ENCODE measurements around the gene ACTL7B.
"Not testable (repeated sequence)": the region's sequence is repeated elsewhere in the genome, so short reads cannot be mapped to it uniquely, and the experiment has no call there.

The ACTL7B gene

DNA sequence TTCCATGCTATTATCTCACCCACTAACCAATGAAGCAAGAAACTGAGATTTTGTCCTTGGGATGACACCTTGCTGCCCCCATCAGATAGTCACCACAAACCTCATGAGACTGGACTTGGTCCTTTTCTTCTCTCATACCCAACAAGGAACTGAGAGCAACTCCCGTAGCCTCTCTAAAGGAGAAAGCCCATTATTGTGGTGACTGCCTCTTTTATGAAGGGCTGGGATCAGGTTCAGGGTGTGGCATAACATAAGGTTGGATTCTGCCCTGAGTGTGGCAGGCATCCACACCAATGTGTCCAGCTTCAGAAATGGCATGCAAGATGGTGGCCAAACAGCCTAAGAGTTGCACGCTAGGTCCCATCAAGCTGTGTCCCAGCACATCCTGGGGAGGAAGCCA, 5.0 kb upstream of the ACTL7B start:
- Mint-ChIP-seq H3K9me3 (no peaks in the 10 kb centered on the region), H3K4me1 (peaks cover 0 to 8% of the 10 kb centered on the region in 2 donors), H3K27ac (no peak overlapping the region), H3K4me3 (no peak overlapping the region), H3K36me3 (peaks cover 0 to 5% of the 10 kb centered on the region in 2 donors), H3K27me3 (no peaks in the 10 kb centered on the region)
- DNase-seq (no peak), ATAC-seq (replicated peaks) (no peak)

DNA sequence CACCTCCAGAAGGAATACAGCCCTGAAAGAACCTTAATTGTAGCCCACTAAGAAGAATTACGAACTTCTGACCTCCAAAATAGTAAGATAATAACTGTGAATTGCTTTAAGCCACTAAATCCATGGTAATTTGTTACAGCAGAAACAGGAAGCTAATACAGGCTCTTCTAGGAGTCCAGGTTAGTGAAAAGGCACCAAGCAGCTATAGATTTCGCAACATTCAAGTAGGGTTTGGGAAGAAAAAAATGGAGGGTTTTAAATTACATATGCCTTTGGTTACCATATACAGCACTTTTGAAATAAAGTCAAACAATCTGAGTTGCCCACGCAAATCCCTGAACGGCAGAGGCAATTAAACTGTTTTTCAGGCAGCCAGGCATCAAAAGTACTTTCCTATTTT, 4.6 kb upstream of the ACTL7B start:
- ATAC-seq (replicated peaks) (no peak), DNase-seq (no peak)
- Mint-ChIP-seq H3K36me3 (peaks cover 0 to 5% of the 10 kb centered on the region in 2 donors), H3K9me3 (no peaks in the 10 kb centered on the region), H3K27me3 (no peaks in the 10 kb centered on the region), H3K4me3 (no peak overlapping the region), H3K4me1 (peaks cover 0 to 8% of the 10 kb centered on the region in 2 donors), H3K27ac (no peak overlapping the region)

DNA sequence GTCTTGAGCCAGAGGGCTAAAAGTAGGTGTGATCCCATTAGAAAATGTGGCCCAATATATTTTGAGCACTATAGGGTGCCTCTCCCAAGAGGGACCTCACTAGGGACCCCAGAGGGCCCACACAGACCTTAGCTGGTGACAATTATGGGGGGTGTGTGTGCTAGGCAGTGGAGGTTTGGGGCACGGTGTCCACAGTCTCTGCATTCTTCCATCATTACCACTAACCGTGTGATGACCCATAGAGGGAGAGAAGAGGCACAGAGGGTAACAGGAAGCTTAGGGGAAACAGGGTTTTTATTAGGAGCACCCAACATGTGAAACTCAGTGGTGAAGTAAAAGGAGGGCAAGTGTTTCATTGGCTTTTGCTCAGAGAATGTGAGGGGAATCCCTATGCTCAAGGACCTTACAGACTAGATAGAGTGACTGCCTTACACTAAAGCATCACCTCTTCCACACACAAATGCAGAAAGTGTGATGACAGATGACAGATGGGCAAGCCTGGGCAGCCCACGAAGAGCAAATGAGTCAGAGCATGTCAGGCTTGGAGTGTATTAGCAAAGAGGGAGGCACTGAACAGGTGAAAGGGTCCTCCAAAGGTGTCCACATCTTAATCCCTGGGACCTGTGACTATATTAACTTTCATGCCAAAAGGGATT, 3.8 kb upstream of the ACTL7B start:
- ATAC-seq (replicated peaks) = peak; percentile 31 to 48
- Mint-ChIP-seq H3K4me1 (peaks cover 0 to 8% of the 10 kb centered on the region in 2 donors), H3K36me3 (peaks cover 0 to 5% of the 10 kb centered on the region in 2 donors), H3K27ac (no peak overlapping the region), H3K9me3 (no peaks in the 10 kb centered on the region), H3K4me3 (no peak overlapping the region), H3K27me3 (no peaks in the 10 kb centered on the region)
- DNase-seq = no peak

DNA sequence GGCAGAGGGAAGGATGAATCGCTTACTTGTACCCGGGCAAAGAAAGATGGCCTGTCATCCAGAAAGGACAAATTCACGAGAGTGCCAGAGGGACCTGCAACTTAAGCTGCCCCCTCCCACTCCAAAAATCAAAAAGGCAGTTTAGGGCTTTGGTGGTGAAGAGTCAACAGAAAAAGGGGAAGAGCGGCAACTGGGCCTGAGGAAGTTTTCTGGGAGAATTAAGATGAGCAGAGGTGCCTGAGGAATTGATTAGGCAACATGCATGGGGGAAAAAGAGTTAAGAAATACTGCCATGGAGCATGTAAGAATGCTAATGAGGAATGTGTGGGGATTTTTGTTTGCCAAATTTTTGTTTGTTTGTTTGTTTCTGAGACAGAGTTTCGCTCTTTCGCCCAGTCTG, 1.8 kb upstream of the ACTL7B start:
- Mint-ChIP-seq H3K27ac (no peak overlapping the region), H3K36me3 (peaks cover 0 to 4% of the 10 kb centered on the region in 2 donors), H3K4me1 (peaks cover 0 to 8% of the 10 kb centered on the region in 2 donors), H3K9me3 (no peaks in the 10 kb centered on the region), H3K4me3 (no peak overlapping the region), H3K27me3 (no peaks in the 10 kb centered on the region)
- ATAC-seq (replicated peaks) (no peak), DNase-seq (no peak)

DNA sequence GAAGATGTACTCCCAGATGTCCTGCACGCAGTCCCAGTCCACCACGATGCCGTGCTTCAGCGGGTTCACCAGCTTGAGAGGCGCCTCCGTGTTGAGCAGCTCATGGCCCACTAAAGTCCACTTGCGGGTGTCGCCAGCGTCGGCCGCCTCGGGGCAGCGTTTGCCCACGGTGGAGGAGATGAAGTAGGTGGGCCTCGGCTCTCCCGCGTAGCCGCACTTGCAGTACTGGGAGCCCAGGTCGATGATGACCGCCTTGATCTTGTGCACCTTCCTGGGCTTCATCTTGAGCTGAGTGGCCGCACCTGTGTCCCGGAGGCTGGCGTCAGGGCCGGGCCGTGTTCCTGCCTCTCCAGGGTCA, 278 bp downstream of the ACTL7B start:
- Mint-ChIP-seq H3K9me3 (no peaks in the 10 kb centered on the region), H3K4me1 (peaks cover 0 to 8% of the 10 kb centered on the region in 2 donors), H3K27me3 (no peaks in the 10 kb centered on the region), H3K4me3 (no peak overlapping the region), H3K36me3 (no peaks in the 10 kb centered on the region), H3K27ac (no peak overlapping the region)
- no peak for ATAC-seq (replicated peaks)
- no peak for DNase-seq

DNA sequence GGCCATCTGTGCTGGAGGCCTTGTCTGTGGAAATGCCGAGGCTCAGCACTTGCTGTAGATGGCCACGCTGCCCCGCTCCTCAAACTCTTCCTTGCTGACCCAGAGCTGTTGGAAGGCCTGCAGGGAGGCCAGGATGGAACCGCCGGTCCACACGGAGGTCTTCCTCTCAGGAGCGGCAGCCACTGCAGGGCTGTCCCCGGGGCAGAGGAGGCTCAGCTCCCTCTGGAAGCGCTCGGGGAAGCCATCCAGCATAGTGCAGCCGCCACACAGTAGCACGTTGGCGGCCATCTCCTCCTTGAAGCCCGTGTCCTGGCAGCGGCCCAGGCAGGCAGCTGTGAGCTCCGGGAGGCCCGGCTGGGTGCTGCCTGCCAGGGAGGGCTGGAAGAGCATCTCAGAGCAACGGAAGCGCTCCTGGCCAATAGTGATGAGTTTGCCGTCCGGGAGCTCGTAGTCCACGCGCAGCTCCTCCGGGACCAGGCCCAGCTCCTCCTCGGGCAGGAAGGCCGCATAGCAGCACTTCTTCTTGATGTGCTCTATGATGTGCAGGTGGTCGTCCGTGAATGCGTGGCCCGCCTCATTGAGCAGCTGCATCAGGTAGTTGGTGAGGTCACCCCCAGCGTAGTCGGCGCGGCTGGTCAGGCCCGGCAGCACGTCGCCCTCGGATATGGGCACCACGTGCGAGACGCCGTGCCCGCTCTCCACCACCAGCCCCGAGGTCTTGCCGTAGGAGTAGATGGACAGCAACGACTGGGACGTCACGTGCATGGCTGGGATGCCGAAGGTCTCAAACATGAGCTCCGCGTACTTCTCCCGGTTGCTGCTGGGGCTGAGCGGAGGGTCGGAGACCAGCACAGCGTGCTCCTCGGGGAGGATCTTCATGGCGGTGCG, 901 bp downstream of the ACTL7B start:
- H3K9me3 Mint-ChIP-seq = no peaks in the 10 kb centered on the region
- no peak overlapping the region for H3K27ac Mint-ChIP-seq
- ATAC-seq (replicated peaks) (no peak), DNase-seq (no peak)
- peaks cover 0 to 7% of the 10 kb centered on the region in 2 donors for H3K4me1 Mint-ChIP-seq
- no peaks in the 10 kb centered on the region for H3K27me3 Mint-ChIP-seq
- H3K36me3 Mint-ChIP-seq = no peaks in the 10 kb centered on the region
- no peak overlapping the region for H3K4me3 Mint-ChIP-seq

DNA sequence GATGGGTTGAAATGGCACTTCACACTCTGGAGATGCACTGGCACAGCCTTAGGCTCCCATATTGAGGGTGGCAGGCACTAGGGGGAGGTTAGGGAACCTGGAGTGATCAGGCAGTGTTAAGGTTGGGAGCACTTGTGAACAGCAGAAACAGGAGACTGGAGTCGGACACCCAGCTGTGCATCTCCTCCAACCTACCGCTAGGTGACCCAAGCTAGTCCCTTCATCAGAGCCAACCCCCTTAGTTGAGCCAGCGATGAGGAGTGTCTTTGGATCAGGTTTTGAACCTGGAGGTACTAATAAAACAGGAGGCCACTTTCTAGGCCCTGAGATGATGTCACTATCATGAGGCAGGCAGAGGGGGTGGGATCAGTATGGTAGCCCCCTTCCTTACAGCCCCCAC, 1.7 kb downstream of the ACTL7B start:
- no peaks in the 10 kb centered on the region for H3K9me3 Mint-ChIP-seq
- no peaks in the 10 kb centered on the region for H3K27me3 Mint-ChIP-seq
- DNase-seq = no peak
- no peaks in the 10 kb centered on the region for H3K4me1 Mint-ChIP-seq
- no peak for ATAC-seq (replicated peaks)
- H3K4me3 Mint-ChIP-seq = no peak overlapping the region
- no peaks in the 10 kb centered on the region for H3K36me3 Mint-ChIP-seq
- H3K27ac Mint-ChIP-seq = no peak overlapping the region

DNA sequence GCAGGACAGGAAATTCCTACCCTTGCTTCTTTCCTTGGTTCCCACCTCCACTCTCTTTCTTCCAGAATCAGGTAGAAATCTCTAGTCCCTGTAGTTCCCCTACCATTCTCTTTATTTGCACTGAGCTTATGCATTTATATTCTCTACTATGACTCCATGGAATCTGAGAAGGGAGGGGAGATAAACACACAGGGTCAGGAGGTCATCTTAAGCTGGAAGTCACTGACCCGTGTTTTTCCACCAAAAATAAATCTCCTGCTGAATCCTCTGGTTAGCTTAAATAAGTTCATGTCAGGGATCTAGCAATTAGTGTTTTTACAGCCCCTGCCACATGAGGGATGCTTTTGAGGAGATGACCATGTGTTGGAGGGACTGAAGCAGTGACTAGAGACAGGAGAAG, 3.7 kb downstream of the ACTL7B start:
- no peaks in the 10 kb centered on the region for H3K27me3 Mint-ChIP-seq
- ATAC-seq (replicated peaks) (no peak), DNase-seq (no peak)
- H3K36me3 Mint-ChIP-seq = no peaks in the 10 kb centered on the region
- H3K9me3 Mint-ChIP-seq = no peaks in the 10 kb centered on the region
- H3K27ac Mint-ChIP-seq = no peak overlapping the region
- H3K4me3 Mint-ChIP-seq = no peak overlapping the region
- no peaks in the 10 kb centered on the region for H3K4me1 Mint-ChIP-seq

DNA sequence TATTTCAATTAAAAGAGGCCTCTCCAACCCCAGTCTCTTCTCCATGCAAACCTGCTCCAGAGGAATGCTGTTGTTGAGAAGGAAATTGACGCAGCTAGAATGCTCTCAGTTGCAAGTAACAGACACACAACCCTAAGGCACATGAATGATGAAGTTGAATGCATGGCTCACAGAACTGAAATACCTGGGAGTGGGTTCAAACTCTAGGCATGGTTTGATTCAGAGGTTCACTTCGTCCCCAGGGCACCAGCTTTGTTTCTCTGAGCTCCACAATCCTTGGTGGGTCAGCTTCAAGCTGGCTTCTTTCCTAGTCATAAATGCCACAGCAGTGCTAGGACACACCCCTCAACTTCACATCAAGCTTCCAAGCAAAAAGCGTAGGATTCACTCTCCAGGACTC, 4.6 kb downstream of the ACTL7B start:
- DNase-seq (no peak), ATAC-seq (replicated peaks) (no peak)
- no peaks in the 10 kb centered on the region for H3K27me3 Mint-ChIP-seq
- no peak overlapping the region for H3K4me3 Mint-ChIP-seq
- no peaks in the 10 kb centered on the region for H3K36me3 Mint-ChIP-seq
- H3K4me1 Mint-ChIP-seq = peaks cover 0 to 6% of the 10 kb centered on the region in 2 donors
- no peak overlapping the region for H3K27ac Mint-ChIP-seq
- no peaks in the 10 kb centered on the region for H3K9me3 Mint-ChIP-seq

DNA sequence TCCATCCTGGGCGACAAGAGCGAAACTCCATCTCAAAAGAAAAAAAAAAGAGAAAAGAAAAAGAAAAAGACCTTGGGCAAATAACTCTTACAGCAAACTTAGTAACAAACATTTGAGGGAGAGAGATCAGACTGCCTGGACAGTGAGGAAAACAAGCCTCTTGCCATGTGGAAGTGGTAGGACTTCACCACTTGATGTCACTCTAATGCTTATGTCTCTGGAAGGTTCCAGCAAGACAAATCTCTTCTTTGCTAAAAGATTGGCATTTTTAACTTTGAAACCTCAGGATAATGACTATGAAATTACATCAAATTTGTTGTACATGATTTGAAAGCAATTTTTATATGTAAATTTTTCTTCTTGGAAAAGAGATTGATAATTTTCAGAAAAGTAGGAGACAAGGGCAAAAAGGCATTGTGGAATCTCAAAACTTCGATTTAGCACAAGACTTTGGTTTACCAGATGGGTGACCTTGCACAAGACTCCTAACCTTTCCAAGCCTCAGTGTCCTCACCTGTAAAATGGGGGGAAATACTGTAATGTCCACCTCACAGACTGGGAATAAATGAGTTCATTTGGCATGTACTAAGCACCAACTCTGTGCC, 5.4 kb downstream of the ACTL7B start:
- DNase-seq (no peak), ATAC-seq (replicated peaks) (no peak)
- no peak overlapping the region for H3K27ac Mint-ChIP-seq
- H3K4me3 Mint-ChIP-seq = no peak overlapping the region
- H3K4me1 Mint-ChIP-seq = peaks cover 0 to 9% of the 10 kb centered on the region in 2 donors
- H3K36me3 Mint-ChIP-seq = no peaks in the 10 kb centered on the region
- no peaks in the 10 kb centered on the region for H3K27me3 Mint-ChIP-seq
- H3K9me3 Mint-ChIP-seq = no peaks in the 10 kb centered on the region

DNA sequence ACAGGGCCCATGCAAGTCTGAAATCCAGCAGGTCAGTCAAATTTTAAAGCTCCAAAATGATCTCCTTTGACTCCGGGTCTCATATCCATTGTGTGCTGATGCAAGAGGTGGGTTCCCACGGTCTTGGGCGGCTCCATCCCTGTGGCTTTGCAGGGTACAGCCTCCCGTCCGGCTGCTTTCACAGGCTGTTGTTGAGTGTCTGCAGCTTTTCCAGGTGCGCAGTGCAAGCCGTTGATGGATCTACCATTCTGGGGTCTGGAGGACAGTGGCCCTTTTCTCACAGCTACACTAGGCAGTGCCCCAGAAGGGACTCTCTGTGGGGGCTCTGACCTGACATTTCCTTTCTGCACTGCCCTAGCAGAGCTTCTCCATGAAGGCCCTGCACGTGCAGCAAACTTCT, 7.5 kb downstream of the ACTL7B start:
- H3K27ac Mint-ChIP-seq; H3K27me3 Mint-ChIP-seq; DNase-seq; H3K36me3 Mint-ChIP-seq; ATAC-seq (replicated peaks); H3K4me3 Mint-ChIP-seq; H3K4me1 Mint-ChIP-seq; H3K9me3 Mint-ChIP-seq: not testable (repeated sequence)

DNA sequence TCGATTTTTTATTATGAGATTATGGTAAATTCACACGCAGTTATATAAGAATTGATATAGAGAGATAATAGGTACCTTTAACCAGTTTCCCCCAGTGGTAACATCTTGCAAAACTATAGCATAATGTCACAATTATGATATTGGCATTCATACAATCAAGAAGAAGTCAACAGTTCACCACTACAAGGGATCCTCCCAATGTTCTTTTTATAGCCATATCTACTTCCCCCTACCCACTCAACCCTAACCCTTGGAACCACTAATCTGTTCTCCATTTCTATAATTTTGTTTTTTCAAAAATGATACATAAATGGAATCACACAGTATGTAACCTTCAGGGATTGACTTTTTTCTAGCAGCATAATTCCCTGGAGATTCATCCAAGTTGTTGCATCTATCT, 9.8 kb downstream of the ACTL7B start:
- DNase-seq (no peak), ATAC-seq (replicated peaks) (no peak)
- no peaks in the 10 kb centered on the region for H3K36me3 Mint-ChIP-seq
- H3K9me3 Mint-ChIP-seq = no peaks in the 10 kb centered on the region
- peaks cover 10 to 22% of the 10 kb centered on the region in 2 donors for H3K4me1 Mint-ChIP-seq
- H3K27me3 Mint-ChIP-seq = no peaks in the 10 kb centered on the region
- no peak overlapping the region for H3K27ac Mint-ChIP-seq
- H3K4me3 Mint-ChIP-seq = no peak overlapping the region

DNA sequence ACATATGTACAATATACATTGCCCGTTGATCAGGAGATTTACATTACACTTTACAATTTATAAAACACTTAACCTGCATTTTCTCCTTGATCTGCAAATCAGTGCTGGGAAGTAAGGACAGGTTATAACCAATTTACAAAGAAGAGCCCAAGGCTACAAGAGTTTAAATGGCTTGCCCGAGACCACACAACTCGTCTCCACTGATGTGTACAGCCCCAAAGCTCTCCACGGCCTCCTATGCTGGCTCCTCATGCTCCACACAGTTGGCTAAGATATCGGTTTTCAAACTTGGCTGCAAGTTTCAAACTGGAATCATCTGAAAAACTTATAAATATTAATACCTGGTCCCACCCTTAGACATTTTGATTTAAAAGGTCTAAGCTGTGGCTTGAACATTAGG, 10.3 kb downstream of the ACTL7B start:
- H3K4me3 Mint-ChIP-seq = no peak overlapping the region
- DNase-seq (no peak), ATAC-seq (replicated peaks) (no peak)
- H3K27me3 Mint-ChIP-seq = no peaks in the 10 kb centered on the region
- H3K4me1 Mint-ChIP-seq = peaks cover 10 to 22% of the 10 kb centered on the region in 2 donors
- no peaks in the 10 kb centered on the region for H3K9me3 Mint-ChIP-seq
- H3K36me3 Mint-ChIP-seq = no peaks in the 10 kb centered on the region
- no peak overlapping the region for H3K27ac Mint-ChIP-seq

DNA sequence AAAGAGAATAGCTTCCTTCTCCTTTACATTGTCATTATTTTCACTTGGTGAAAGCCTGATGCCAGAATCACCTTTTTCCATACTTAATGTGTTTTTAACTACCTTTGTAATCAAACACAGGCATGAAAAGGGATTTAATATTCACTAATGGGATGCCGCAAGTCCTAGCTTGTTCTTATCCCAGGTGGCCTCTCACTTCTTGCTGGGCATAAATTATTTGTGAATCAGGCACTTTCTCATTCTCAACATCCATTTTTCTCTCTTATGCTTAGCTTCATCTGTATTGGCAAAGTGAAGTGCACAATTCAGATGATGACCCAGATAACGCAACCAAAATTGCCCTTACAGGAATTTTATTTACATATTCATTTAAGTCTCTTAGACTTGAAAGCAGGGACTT, 10.9 kb downstream of the ACTL7B start:
- H3K4me3 Mint-ChIP-seq = no peak overlapping the region
- no peak for DNase-seq
- no peak overlapping the region for H3K27ac Mint-ChIP-seq
- no peak for ATAC-seq (replicated peaks)
- H3K36me3 Mint-ChIP-seq = no peaks in the 10 kb centered on the region
- no peaks in the 10 kb centered on the region for H3K27me3 Mint-ChIP-seq
- peaks cover 10 to 22% of the 10 kb centered on the region in 2 donors for H3K4me1 Mint-ChIP-seq
- H3K9me3 Mint-ChIP-seq = no peaks in the 10 kb centered on the region

DNA sequence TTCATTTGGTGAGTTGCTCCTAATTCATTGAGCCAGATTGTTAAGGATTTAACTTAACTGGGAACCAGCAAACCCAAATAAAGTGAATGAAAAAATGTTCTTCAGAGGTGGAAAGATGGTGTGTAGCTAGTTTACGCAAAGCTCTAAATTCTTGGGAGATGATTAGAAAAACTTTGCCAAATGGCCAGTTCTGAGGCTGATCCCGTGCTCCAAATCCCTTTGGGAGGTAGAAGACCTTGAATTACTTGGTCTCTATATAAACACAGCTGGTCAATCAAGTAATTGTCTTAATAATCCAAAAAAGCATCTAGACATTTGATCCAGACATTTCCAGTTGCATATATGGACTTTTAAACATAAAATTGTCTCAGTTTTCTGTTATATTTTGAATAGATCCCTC, 11.4 kb downstream of the ACTL7B start:
- ATAC-seq (replicated peaks) (no peak), DNase-seq (no peak)
- Mint-ChIP-seq H3K36me3 (peaks cover 0 to 3% of the 10 kb centered on the region in 2 donors), H3K27me3 (no peaks in the 10 kb centered on the region), H3K4me3 (no peak overlapping the region), H3K27ac (no peak overlapping the region), H3K4me1 (peaks cover 10 to 22% of the 10 kb centered on the region in 2 donors), H3K9me3 (no peaks in the 10 kb centered on the region)

Data from stimulated activated naive B cell treated with anti-CD40 and anti-IgM and Interleukin-4, amounts not matched to agents 10 μg/mL and 1 μg/mL and 100 μg/mL, for 72 hours (primary cell).